Adrenal gland (tissue), 12 donors: ENCODE results near the gene SHB. TPM values are rescaled to one million over a fixed set of nuclear protein-coding genes. Genes with fewer than 3 reads are reported as not detected.
A peak's percentile ranks its signal among the peaks of the same experiment; 100 is the strongest.

Source experiments
- DNase-seq, 7 donors: peaks; one replicate each; pipeline ENCODE4 v3.0.0-alpha.2; 2019 to 2020
- H3K27ac ChIP-seq, 5 donors: fragments of 200-600 bp; sonication (generic) in 4 of 5; 1 replicate in 3 of 5; 2 replicates in 2 of 5; pipeline versions ENCODE4 v1.5.1 to v1.8.0; 2016 to 2020; ENCODE audit warnings: mild to moderate bottlenecking in 1 of 5
- H3K27me3 ChIP-seq: fragments of 200-600 bp; 2 replicates; pipeline ENCODE4 v1.8.0; 2021
- H3K36me3 ChIP-seq, 2 donors: fragments of 200-600 bp; replicated peaks in 1 of 2; 1 replicate in 1 of 2; 2 replicates in 1 of 2; pipeline versions ENCODE4 v1.5.1 to v1.8.0; 2018 to 2022
- H3K4me1 ChIP-seq, 2 donors: fragments of 200-600 bp; replicated peaks in 1 of 2; 1 replicate in 1 of 2; 2 replicates in 1 of 2; pipeline versions ENCODE4 v1.5.1 to v1.8.0; 2018 to 2021
- H3K4me3 ChIP-seq, 4 donors: fragments of 200-600 bp; sonication (generic) in 3 of 4; one replicate each; pipeline ENCODE4 v1.5.1; 2016 to 2018
- H3K9me3 ChIP-seq, 3 donors: fragments of 200-600 bp; sonication (generic) in 1 of 3; replicated peaks in 1 of 3; 1 replicate in 2 of 3; 2 replicates in 1 of 3; pipeline versions ENCODE4 v1.5.1 to v1.8.0; 2016 to 2021
- CTCF ChIP-seq, 6 experiments: fragments of 450-650 bp in 4 of 6; fragments of 200-600 bp in 2 of 6; sonication (generic) in 1 of 6; IDR thresholded peaks; 1 replicate in 5 of 6; 2 replicates in 1 of 6; pipeline versions ENCODE4 v1.5.1 to v1.8.0; 2016 to 2021; ENCODE audit warnings: antibody characterized with exemption in 6 of 6, mild to moderate bottlenecking in 2 of 6, moderate library complexity in 1 of 6
- POLR2A ChIP-seq, 2 donors: fragments of 450-650 bp; IDR thresholded peaks; one replicate each; pipeline ENCODE4 v1.6.1; 2017; ENCODE audit warnings: antibody characterized with exemption in 2 of 2, mild to moderate bottlenecking in 2 of 2, moderate library complexity in 1 of 2
- WGBS, 4 donors: extraction: QIAGEN DNeasy Blood & Tissue Kit in 2 of 4; methylation state at CpG; one replicate each; pipeline versions ENCODE4 v1.1.5 to v1.1.7; 2013 to 2017; 5-methylcytosine and 5-hydroxymethylcytosine counted together
- intact Hi-C, 2 donors: fragments of 100-400 bp; cut with DNase I; formaldehyde crosslinking; loops; one replicate each; pipeline versions ENCODE4 v1.14.1 to v1.15.0; 2022 to 2023
- polyA plus RNA-seq, 3 donors: library from polyadenylated mRNA; stranded (reverse); fragments of 200-250 nt in 2 of 3; fragments of 350-450 nt in 1 of 3; fragmentation: Illumina TruSeq in 1 of 3; extraction: RNeasy Lipid Tissue Mini Kit (QIAGEN cat#74804) in 1 of 3; gene quantifications; one replicate each; pipeline ENCODE4 v1.2.3, GENCODE V29; 2013 to 2014
- total RNA-seq, 9 donors: library from RNA; depleted of rRNA in 4 of 9; stranded (reverse); fragments of >200 nt in 4 of 9; fragments of 120-200 nt in 1 of 9; fragmentation: NEBNext Ultra II Directional in 1 of 9; extraction: Animal tissue kit (Norgen Biotek cat#: 25700) in 1 of 9; gene quantifications; one replicate each; pipeline versions ENCODE4 v1.1.0 to v1.2.4, GENCODE V29; 2013 to 2023
- donor health status: healthy with polysubstance abuse.
- donor health status: Bipolar disorder and iron deficiency.
- donor health status: DM: yes; HTN: yes; CAD: no.
- donor health status: DM: no; HTN: no; CAD: no.
- donor health status: DM: no; HTN: no; CAD: no.
- donor health status: DM: yes; HTN: yes; CAD: no.

Gene SHB
- total and polyA plus RNA-seq, 12 donors, result 3.2 to 21.2 (median 11.1) TPM

- intact Hi-C loops, result loop anchor here (5.0 to 10.0 kb wide), 4 partner anchors 45 to 273 kb away; no protein-coding TSS in a partner anchor
- WGBS, 4 donors, result 90 to 100% (median 91%) methylated on average over 1 to 2 of the region's 2 CpGs
- peak in 1 of 7 donors; percentile 31 for DNase-seq
- H3K36me3 ChIP-seq, result no peaks in the 10 kb centered on the region
- no peaks in the 10 kb centered on the region for H3K4me1 ChIP-seq
- no peak overlapping the region for H3K27ac ChIP-seq
- H3K9me3 ChIP-seq, result no peaks in the 10 kb centered on the region
- H3K4me3 ChIP-seq, result no peak overlapping the region
- TF ChIP-seq POLR2A (IDR thresholded peaks at IDR 0.05), result no peak
- H3K27me3 ChIP-seq, result no peaks in the 10 kb centered on the region
Observed at GRCh38 chr9:38089387-38090165, 20.5 kb upstream of the SHB start.

GRCh38 chr9:38088006-38088925, 19.2 kb upstream of the SHB start:
- intact Hi-C loops, result loop anchor here (5.0 to 10.0 kb wide), 3 partner anchors 47 to 274 kb away; no protein-coding TSS in a partner anchor
- TF ChIP-seq POLR2A (IDR thresholded peaks at IDR 0.05), result no peak
- TF ChIP-seq CTCF (IDR thresholded peaks at IDR 0.05), result peak; percentile 84 to 99 (median 94)
- Histone ChIP-seq H3K27me3 (no peaks in the 10 kb centered on the region), H3K4me1 (no peaks in the 10 kb centered on the region), H3K9me3 (no peaks in the 10 kb centered on the region), H3K4me3 (no peak overlapping the region), H3K36me3 (no peaks in the 10 kb centered on the region), H3K27ac (no peak overlapping the region)
- 12 to 27% (median 21%) methylated on average over 6 to 7 of the region's 7 CpGs for WGBS, 4 donors
- DNase-seq, result peak; percentile 66 to 92 (median 75)

- TF ChIP-seq POLR2A (IDR thresholded peaks at IDR 0.05) (no peak), CTCF (IDR thresholded peaks at IDR 0.05) (no peak)
- no peak overlapping the region for H3K4me3 ChIP-seq
- intact Hi-C loops, result loop anchor here (5.0 to 10.0 kb wide), 3 partner anchors 48 to 276 kb away; no protein-coding TSS in a partner anchor
- H3K27me3 ChIP-seq, result no peaks in the 10 kb centered on the region
- no peak overlapping the region for H3K27ac ChIP-seq
- peak in 2 of 7 donors; percentile 3 for DNase-seq
- no peaks in the 10 kb centered on the region for H3K4me1 ChIP-seq
- H3K36me3 ChIP-seq, result no peaks in the 10 kb centered on the region
- no peaks in the 10 kb centered on the region for H3K9me3 ChIP-seq
Observed at GRCh38 chr9:38086496-38086895, 17.5 kb upstream of the SHB start.

- intact Hi-C loops, result loop anchor here (5.0 to 10.0 kb wide), 3 partner anchors 49 to 277 kb away; no protein-coding TSS in a partner anchor
- no peaks in the 10 kb centered on the region for H3K36me3 ChIP-seq
- no peak overlapping the region for H3K27ac ChIP-seq
- WGBS, 4 donors, result 50 to 70% (median 65%) methylated on average over 5 of the region's 5 CpGs
- no peaks in the 10 kb centered on the region for H3K27me3 ChIP-seq
- no peak overlapping the region for H3K4me3 ChIP-seq
- H3K4me1 ChIP-seq, result no peaks in the 10 kb centered on the region
- no peak for TF ChIP-seq POLR2A (IDR thresholded peaks at IDR 0.05)
- no peak for TF ChIP-seq CTCF (IDR thresholded peaks at IDR 0.05)
- no peaks in the 10 kb centered on the region for H3K9me3 ChIP-seq
- peak in 2 of 7 donors; percentile 21 to 36 for DNase-seq
Observed at GRCh38 chr9:38085308-38085707, 16.3 kb upstream of the SHB start.
